ENCODE results near the gene ASAH2B.

Gene ASAH2B

DNA sequence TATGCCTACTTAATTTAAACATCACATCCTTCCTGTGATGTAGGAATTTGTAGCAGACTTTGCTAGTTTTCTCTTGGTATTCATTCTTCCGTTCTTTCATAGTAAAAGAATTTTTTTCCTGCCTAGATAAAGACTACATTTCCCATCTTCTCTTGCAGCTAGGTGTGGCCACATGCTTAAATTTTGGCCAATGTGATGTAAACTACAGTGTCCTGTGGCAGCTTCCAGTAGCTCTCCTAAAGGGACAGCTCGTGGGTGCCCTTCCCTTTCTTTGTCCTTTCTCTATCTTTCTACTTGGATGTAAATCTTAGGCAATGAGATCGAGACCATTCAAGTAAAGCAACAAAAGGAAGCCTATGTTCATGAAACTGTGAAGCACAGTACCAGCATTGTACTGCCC, 58.6 kb downstream of the ASAH2B start:
- DNase-seq (ENCODE audit: low spot score), result no peak

- no peak for DNase-seq (ENCODE audit: low spot score)
Measured at GRCh38 chr10:50799595-50799994, 59.9 kb downstream of the ASAH2B start.

GRCh38 chr10:50805981-50806622, 66.4 kb downstream of the ASAH2B start:
- no peak for DNase-seq (ENCODE audit: low spot score)

GRCh38 chr10:50807851-50808776, 68.4 kb downstream of the ASAH2B start:
- no peak for DNase-seq (ENCODE audit: low spot score)

Measured in pons (tissue), 1 donor.